Activated naive CD4-positive, alpha-beta T cell treated with anti-CD3 and anti-CD28 coated beads, Interleukin-2, amount 10 ng/mL, durations not matched to agents 7 days and 5 days (primary cell): ENCODE data around the gene FNDC1.
A peak's percentile ranks its signal among the peaks of the same experiment; 100 is the strongest.
"Not testable (repeated sequence)": the region's sequence is repeated elsewhere in the genome, so short reads cannot be mapped to it uniquely, and the experiment has no call there.

Experiments
- CTCF ChIA-PET: fragments of 350-600 bp; sonication (Branson Sonifier 250); formaldehyde crosslinking; loops from one replicate; lab custom pipeline; 2021; ENCODE audit warnings: antibody characterized with exemption; lab: Charles Lee
- DNase-seq: peaks from one replicate; pipeline ENCODE4 v3.0.0-alpha.2; 2020
- H3K27ac Mint-ChIP-seq: one replicate; pipeline ENCODE4 v1.8.0; 2021; ENCODE audit warnings: mild to moderate bottlenecking, moderate library complexity, mixed read lengths
- H3K27me3 Mint-ChIP-seq: one replicate; pipeline ENCODE4 v1.8.0; 2021; ENCODE audit warnings: mild to moderate bottlenecking, mixed read lengths
- H3K36me3 Mint-ChIP-seq: one replicate; pipeline ENCODE4 v1.8.0; 2021; ENCODE audit warnings: mixed read lengths
- H3K4me1 Mint-ChIP-seq: one replicate; pipeline ENCODE4 v1.8.0; 2021; ENCODE audit warnings: mixed read lengths
- H3K4me3 Mint-ChIP-seq: one replicate; pipeline ENCODE4 v1.8.0; 2021; ENCODE audit warnings: mild to moderate bottlenecking, moderate library complexity, mixed read lengths
- H3K9me3 Mint-ChIP-seq: one replicate; pipeline ENCODE4 v1.8.0; 2021; ENCODE audit warnings: mixed read lengths

FNDC1 gene

GRCh38 chr6:159261995-159262394 lies 92.8 kb downstream of the FNDC1 start:
- H3K27ac Mint-ChIP-seq = no peak overlapping the region
- H3K4me3 Mint-ChIP-seq = no peak overlapping the region
- CTCF ChIA-PET = interaction anchor here (2.1 kb wide), 1 partner anchor 9 kb away, joined by 12 read pairs; no protein-coding TSS in a partner anchor
- peaks cover 5% of the 10 kb centered on the region for H3K27me3 Mint-ChIP-seq
- no peaks in the 10 kb centered on the region for H3K36me3 Mint-ChIP-seq
- no peak for DNase-seq
- H3K4me1 Mint-ChIP-seq = no peaks in the 10 kb centered on the region
- H3K9me3 Mint-ChIP-seq = no peaks in the 10 kb centered on the region

- H3K4me3 Mint-ChIP-seq = no peak overlapping the region
- no peak overlapping the region for H3K27ac Mint-ChIP-seq
- H3K4me1 Mint-ChIP-seq = no peaks in the 10 kb centered on the region
- no peak for DNase-seq
- no peaks in the 10 kb centered on the region for H3K36me3 Mint-ChIP-seq
- H3K9me3 Mint-ChIP-seq = no peaks in the 10 kb centered on the region
- CTCF ChIA-PET = interaction anchor here (2.1 kb wide), 1 partner anchor 10 kb away, joined by 12 read pairs; no protein-coding TSS in a partner anchor
- H3K27me3 Mint-ChIP-seq = peaks cover 5% of the 10 kb centered on the region
Measured at GRCh38 chr6:159262586-159262985, 93.4 kb downstream of the FNDC1 start.

GRCh38 chr6:159267165-159267564 lies 98.0 kb downstream of the FNDC1 start:
- H3K36me3 Mint-ChIP-seq = no peaks in the 10 kb centered on the region
- CTCF ChIA-PET = interaction anchor here (1.6 kb wide), 1 partner anchor 15 kb away, joined by 6 read pairs; no protein-coding TSS in a partner anchor
- DNase-seq = peak; percentile 58
- no peak overlapping the region for H3K27ac Mint-ChIP-seq
- no peaks in the 10 kb centered on the region for H3K27me3 Mint-ChIP-seq
- H3K9me3 Mint-ChIP-seq = no peaks in the 10 kb centered on the region
- no peaks in the 10 kb centered on the region for H3K4me1 Mint-ChIP-seq
- H3K4me3 Mint-ChIP-seq = no peak overlapping the region

- Mint-ChIP-seq H3K27ac (no peak overlapping the region), H3K27me3 (no peaks in the 10 kb centered on the region), H3K4me1 (no peaks in the 10 kb centered on the region), H3K4me3 (no peak overlapping the region), H3K36me3 (no peaks in the 10 kb centered on the region), H3K9me3 (no peaks in the 10 kb centered on the region)
- CTCF ChIA-PET = interaction anchor here (1.6 kb wide), 1 partner anchor 16 kb away, joined by 6 read pairs; no protein-coding TSS in a partner anchor
- DNase-seq = no peak
Measured at GRCh38 chr6:159268511-159268910, 99.3 kb downstream of the FNDC1 start.

GRCh38 chr6:159271257-159271656 lies 102.1 kb downstream of the FNDC1 start:
- H3K27me3 Mint-ChIP-seq = peaks cover 6% of the 10 kb centered on the region
- no peaks in the 10 kb centered on the region for H3K36me3 Mint-ChIP-seq
- H3K4me3 Mint-ChIP-seq = no peak overlapping the region
- CTCF ChIA-PET = interaction anchor here (0.6 kb wide), 1 partner anchor 48 kb away, joined by 3 read pairs; no protein-coding TSS in a partner anchor
- no peaks in the 10 kb centered on the region for H3K4me1 Mint-ChIP-seq
- no peaks in the 10 kb centered on the region for H3K9me3 Mint-ChIP-seq
- DNase-seq = no peak
- H3K27ac Mint-ChIP-seq = no peak overlapping the region

- no peak overlapping the region for H3K27ac Mint-ChIP-seq
- DNase-seq = no peak
- no peaks in the 10 kb centered on the region for H3K36me3 Mint-ChIP-seq
- H3K9me3 Mint-ChIP-seq = no peaks in the 10 kb centered on the region
- H3K4me3 Mint-ChIP-seq = no peak overlapping the region
- H3K27me3 Mint-ChIP-seq = peaks cover 7% of the 10 kb centered on the region
- H3K4me1 Mint-ChIP-seq = no peaks in the 10 kb centered on the region
- CTCF ChIA-PET = no interaction called here
Measured at GRCh38 chr6:159278626-159279025, 109.4 kb downstream of the FNDC1 start.

GRCh38 chr6:159279790-159280277 lies 110.6 kb downstream of the FNDC1 start:
- CTCF ChIA-PET = no interaction called here
- Mint-ChIP-seq H3K4me1 (no peaks in the 10 kb centered on the region), H3K36me3 (no peaks in the 10 kb centered on the region), H3K9me3 (no peaks in the 10 kb centered on the region), H3K27ac (no peak overlapping the region), H3K27me3 (peaks cover 7% of the 10 kb centered on the region), H3K4me3 (no peak overlapping the region)
- no peak for DNase-seq

GRCh38 chr6:159282421-159282820 lies 113.2 kb downstream of the FNDC1 start:
- Mint-ChIP-seq H3K9me3 (no peaks in the 10 kb centered on the region), H3K27me3 (no peaks in the 10 kb centered on the region), H3K4me3 (no peak overlapping the region), H3K27ac (no peak overlapping the region), H3K4me1 (no peaks in the 10 kb centered on the region), H3K36me3 (no peaks in the 10 kb centered on the region)
- no peak for DNase-seq
- CTCF ChIA-PET = interaction anchor here (1.4 kb wide), 1 partner anchor 30 kb away, joined by 3 read pairs; no protein-coding TSS in a partner anchor

GRCh38 chr6:159284661-159285060 lies 115.5 kb downstream of the FNDC1 start:
- not testable (repeated sequence) for H3K36me3 Mint-ChIP-seq, H3K4me3 Mint-ChIP-seq, H3K9me3 Mint-ChIP-seq, H3K27ac Mint-ChIP-seq, DNase-seq, H3K4me1 Mint-ChIP-seq, H3K27me3 Mint-ChIP-seq
- CTCF ChIA-PET = interaction anchor here (0.6 kb wide), 1 partner anchor 293 kb away, joined by 3 read pairs; no protein-coding TSS in a partner anchor

GRCh38 chr6:159298840-159299239 lies 129.6 kb downstream of the FNDC1 start:
- Mint-ChIP-seq H3K4me1 (no peaks in the 10 kb centered on the region), H3K27ac (no peak overlapping the region), H3K27me3 (peaks cover 34% of the 10 kb centered on the region), H3K9me3 (no peaks in the 10 kb centered on the region), H3K36me3 (no peaks in the 10 kb centered on the region), H3K4me3 (no peak overlapping the region)
- CTCF ChIA-PET = no interaction called here
- DNase-seq = no peak

GRCh38 chr6:159299566-159299965 lies 130.4 kb downstream of the FNDC1 start:
- no peak overlapping the region for H3K4me3 Mint-ChIP-seq
- H3K4me1 Mint-ChIP-seq = no peaks in the 10 kb centered on the region
- no peak for DNase-seq
- H3K27me3 Mint-ChIP-seq = peaks cover 37% of the 10 kb centered on the region
- CTCF ChIA-PET = no interaction called here
- H3K36me3 Mint-ChIP-seq = no peaks in the 10 kb centered on the region
- no peak overlapping the region for H3K27ac Mint-ChIP-seq
- no peaks in the 10 kb centered on the region for H3K9me3 Mint-ChIP-seq

GRCh38 chr6:159301277-159301676 lies 132.1 kb downstream of the FNDC1 start:
- H3K27me3 Mint-ChIP-seq = peaks cover 37% of the 10 kb centered on the region
- no peaks in the 10 kb centered on the region for H3K4me1 Mint-ChIP-seq
- no peak overlapping the region for H3K4me3 Mint-ChIP-seq
- H3K9me3 Mint-ChIP-seq = no peaks in the 10 kb centered on the region
- H3K36me3 Mint-ChIP-seq = no peaks in the 10 kb centered on the region
- CTCF ChIA-PET = no interaction called here
- no peak for DNase-seq
- H3K27ac Mint-ChIP-seq = no peak overlapping the region

- no peak for DNase-seq
- Mint-ChIP-seq H3K36me3 (no peaks in the 10 kb centered on the region), H3K27ac (no peak overlapping the region), H3K4me1 (no peaks in the 10 kb centered on the region), H3K27me3 (peaks cover 34% of the 10 kb centered on the region), H3K4me3 (no peak overlapping the region), H3K9me3 (no peaks in the 10 kb centered on the region)
- CTCF ChIA-PET = no interaction called here
Measured at GRCh38 chr6:159301810-159302593, 132.8 kb downstream of the FNDC1 start.

- CTCF ChIA-PET = no interaction called here
- no peak for DNase-seq
- no peaks in the 10 kb centered on the region for H3K4me1 Mint-ChIP-seq
- H3K9me3 Mint-ChIP-seq = no peaks in the 10 kb centered on the region
- no peak overlapping the region for H3K27ac Mint-ChIP-seq
- peaks cover 33% of the 10 kb centered on the region for H3K27me3 Mint-ChIP-seq
- no peaks in the 10 kb centered on the region for H3K36me3 Mint-ChIP-seq
- no peak overlapping the region for H3K4me3 Mint-ChIP-seq
Measured at GRCh38 chr6:159302594-159302992, 133.4 kb downstream of the FNDC1 start.

GRCh38 chr6:159303159-159303558 lies 134.0 kb downstream of the FNDC1 start:
- CTCF ChIA-PET = no interaction called here
- no peak for DNase-seq
- Mint-ChIP-seq H3K4me3 (no peak overlapping the region), H3K36me3 (no peaks in the 10 kb centered on the region), H3K27me3 (peaks cover 33% of the 10 kb centered on the region), H3K9me3 (no peaks in the 10 kb centered on the region), H3K4me1 (no peaks in the 10 kb centered on the region), H3K27ac (no peak overlapping the region)
